Measurements from ENCODE around the gene TESK2. TPM values are rescaled to one million over a fixed set of nuclear protein-coding genes. Genes with fewer than 3 reads are reported as not detected.

TESK2 gene
- total and polyA plus RNA-seq, 10 donors = 3.2 to 11.5 (median 7.7) TPM

GRCh38 chr1:45423906-45424678, 66.9 kb downstream of the TESK2 start:
- WGBS, 5 donors = 69 to 89% (median 83%) methylated on average over 4 of the region's 4 CpGs
- DNase-seq = no peak
- Histone ChIP-seq H3K27me3 (replicated peaks in 1 of 7) (no peaks in the 10 kb centered on the region), H3K27ac (no peak overlapping the region), H3K36me3 (peaks cover 0 to 32% (median 0%) of the 10 kb centered on the region in 6 donors), H3K4me3 (no peak overlapping the region), H3K9me3 (peaks cover 0 to 8% (median 7%) of the 10 kb centered on the region in 8 donors), H3K4me1 (peaks cover 0 to 1% (median 0%) of the 10 kb centered on the region in 6 donors)
- TF ChIP-seq POLR2AphosphoS5 (IDR thresholded peaks at IDR 0.05) (no peak), POLR2A (IDR thresholded peaks at IDR 0.05) (no peak), CTCF (IDR thresholded peaks at IDR 0.05 in 8 of 11, conservative IDR thresholded peaks at IDR 0.05 in 3 of 11) (no peak)
- intact Hi-C loops (cut with DNase I; ENCODE audit: low total_unique reads) = no loop called here

GRCh38 chr1:45421935-45422334, 69.0 kb downstream of the TESK2 start:
- no peak overlapping the region for H3K4me3 ChIP-seq
- intact Hi-C loops (cut with DNase I; ENCODE audit: low total_unique reads) = no loop called here
- H3K27ac ChIP-seq = no peak overlapping the region
- no peaks in the 10 kb centered on the region for H3K4me1 ChIP-seq
- no peak for DNase-seq
- 95 to 100% (median 98%) methylated on average over 2 of the region's 2 CpGs for WGBS, 5 donors
- no peaks in the 10 kb centered on the region for H3K27me3 ChIP-seq (replicated peaks in 1 of 7)
- peaks cover 0 to 32% (median 0%) of the 10 kb centered on the region in 6 donors for H3K36me3 ChIP-seq
- H3K9me3 ChIP-seq = peaks cover 0 to 8% (median 7%) of the 10 kb centered on the region in 8 donors
- no peak for TF ChIP-seq CTCF (IDR thresholded peaks at IDR 0.05 in 8 of 11, conservative IDR thresholded peaks at IDR 0.05 in 3 of 11)
- no peak for TF ChIP-seq POLR2AphosphoS5 (IDR thresholded peaks at IDR 0.05)
- TF ChIP-seq POLR2A (IDR thresholded peaks at IDR 0.05) = no peak

DNA sequence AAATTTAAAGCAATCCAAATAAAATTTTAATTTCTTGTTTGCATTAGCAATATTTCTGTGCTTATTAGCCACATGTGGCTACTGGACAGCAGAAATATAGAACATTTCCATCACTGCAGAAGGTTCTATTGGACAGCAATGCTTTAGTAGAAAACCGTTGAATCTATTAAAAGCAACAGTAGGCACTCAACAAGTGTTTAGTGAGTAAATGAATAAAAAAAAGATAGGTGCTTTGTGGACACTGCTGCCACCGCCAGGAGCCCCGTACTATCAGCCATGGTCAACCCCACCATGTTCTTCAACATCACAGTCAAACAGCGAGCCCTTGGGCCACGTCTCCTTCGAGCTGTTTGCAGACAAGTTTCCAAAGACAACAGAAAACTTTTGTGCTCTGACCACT, 76.2 kb downstream of the TESK2 start:
- H3K36me3 ChIP-seq = peaks cover 0 to 6% (median 0%) of the 10 kb centered on the region in 6 donors
- no peak for DNase-seq
- H3K4me3 ChIP-seq = no peak overlapping the region
- no peaks in the 10 kb centered on the region for H3K9me3 ChIP-seq
- intact Hi-C loops (cut with DNase I; ENCODE audit: low total_unique reads) = no loop called here
- H3K27ac ChIP-seq = no peak overlapping the region
- no peaks in the 10 kb centered on the region for H3K27me3 ChIP-seq (replicated peaks in 1 of 7)
- peaks cover 11 to 39% (median 24%) of the 10 kb centered on the region in 6 donors for H3K4me1 ChIP-seq
- 77 to 80% (median 78%) methylated on average over 6 of the region's 6 CpGs for WGBS, 5 donors
- no peak for TF ChIP-seq POLR2AphosphoS5 (IDR thresholded peaks at IDR 0.05)
- TF ChIP-seq CTCF (IDR thresholded peaks at IDR 0.05 in 8 of 11, conservative IDR thresholded peaks at IDR 0.05 in 3 of 11) = no peak
- no peak for TF ChIP-seq POLR2A (IDR thresholded peaks at IDR 0.05)

DNA sequence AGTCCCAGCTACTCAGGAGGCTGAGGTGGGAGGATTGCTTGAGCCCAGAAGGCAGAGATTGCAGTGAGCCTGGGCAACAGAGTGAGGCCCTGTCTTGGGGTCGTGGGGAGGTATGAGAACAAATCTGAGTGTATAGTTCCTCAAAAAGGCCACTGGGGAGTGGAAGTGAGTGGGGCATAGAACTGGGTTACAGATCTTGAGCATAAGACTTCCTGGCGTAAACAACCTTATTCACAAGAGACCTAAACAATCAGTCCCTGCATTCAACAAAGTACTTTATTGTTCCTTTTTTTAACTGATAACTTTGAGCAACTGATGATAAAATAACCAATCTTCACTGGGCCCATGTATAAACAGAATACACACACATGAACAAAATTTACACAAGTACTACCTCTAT, 78.1 kb downstream of the TESK2 start:
- no peak for TF ChIP-seq POLR2A (IDR thresholded peaks at IDR 0.05)
- TF ChIP-seq POLR2AphosphoS5 (IDR thresholded peaks at IDR 0.05) = no peak
- peak in 3 of 11 experiments; percentile 8 to 23 (median 11) for TF ChIP-seq CTCF (IDR thresholded peaks at IDR 0.05 in 8 of 11, conservative IDR thresholded peaks at IDR 0.05 in 3 of 11)
- WGBS, 5 donors = 31 to 63% (median 56%) methylated on average over 2 of the region's 2 CpGs
- H3K9me3 ChIP-seq = no peaks in the 10 kb centered on the region
- no peaks in the 10 kb centered on the region for H3K27me3 ChIP-seq (replicated peaks in 1 of 7)
- intact Hi-C loops (cut with DNase I; ENCODE audit: low total_unique reads) = no loop called here
- peak overlapping the region in 6 of 8 donors; percentile 32 to 74 (median 64) for H3K27ac ChIP-seq
- no peak overlapping the region for H3K4me3 ChIP-seq
- DNase-seq = no peak
- H3K4me1 ChIP-seq = peaks cover 14 to 55% (median 30%) of the 10 kb centered on the region in 6 donors
- H3K36me3 ChIP-seq = no peaks in the 10 kb centered on the region
